GM19351 (cell line): Measurements from ENCODE around the gene TMEM121.
A peak's percentile ranks its signal among the peaks of the same experiment; 100 is the strongest.
"Not testable (repeated sequence)": the region's sequence is repeated elsewhere in the genome, so short reads cannot be mapped to it uniquely, and the experiment has no call there.

Experiments used
- ATAC-seq: cut with Tn5 transposase; IDR thresholded peaks from one replicate; pipeline ENCODE4 v1.9.1; 2021; ENCODE audit warnings: mild to moderate bottlenecking, moderate library complexity; ENCODE audit not compliant: unreplicated experiment

Gene TMEM121

GRCh38 chr14:105567164-105568103 lies 41.1 kb downstream of the TMEM121 start:
- ATAC-seq: not testable (repeated sequence)

GRCh38 chr14:105568140-105568843 lies 41.9 kb downstream of the TMEM121 start:
- ATAC-seq: not testable (repeated sequence)

- no peak for ATAC-seq
Observed at GRCh38 chr14:105568859-105569766, 42.7 kb downstream of the TMEM121 start.

DNA sequence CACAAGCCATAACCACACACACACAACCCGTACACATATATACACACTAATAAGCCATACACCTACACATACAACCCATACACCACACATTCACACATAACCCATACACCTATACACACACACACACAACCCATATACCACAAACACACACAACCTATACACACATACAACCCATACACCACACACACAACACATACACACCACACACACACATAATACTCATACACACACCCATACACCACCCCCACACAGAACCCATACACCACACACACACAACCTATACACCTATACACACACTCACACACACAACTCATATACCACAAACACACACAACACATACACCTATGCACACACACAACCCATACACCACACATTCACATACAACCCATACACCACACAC lies 44.1 kb downstream of the TMEM121 start:
- no peak for ATAC-seq

DNA sequence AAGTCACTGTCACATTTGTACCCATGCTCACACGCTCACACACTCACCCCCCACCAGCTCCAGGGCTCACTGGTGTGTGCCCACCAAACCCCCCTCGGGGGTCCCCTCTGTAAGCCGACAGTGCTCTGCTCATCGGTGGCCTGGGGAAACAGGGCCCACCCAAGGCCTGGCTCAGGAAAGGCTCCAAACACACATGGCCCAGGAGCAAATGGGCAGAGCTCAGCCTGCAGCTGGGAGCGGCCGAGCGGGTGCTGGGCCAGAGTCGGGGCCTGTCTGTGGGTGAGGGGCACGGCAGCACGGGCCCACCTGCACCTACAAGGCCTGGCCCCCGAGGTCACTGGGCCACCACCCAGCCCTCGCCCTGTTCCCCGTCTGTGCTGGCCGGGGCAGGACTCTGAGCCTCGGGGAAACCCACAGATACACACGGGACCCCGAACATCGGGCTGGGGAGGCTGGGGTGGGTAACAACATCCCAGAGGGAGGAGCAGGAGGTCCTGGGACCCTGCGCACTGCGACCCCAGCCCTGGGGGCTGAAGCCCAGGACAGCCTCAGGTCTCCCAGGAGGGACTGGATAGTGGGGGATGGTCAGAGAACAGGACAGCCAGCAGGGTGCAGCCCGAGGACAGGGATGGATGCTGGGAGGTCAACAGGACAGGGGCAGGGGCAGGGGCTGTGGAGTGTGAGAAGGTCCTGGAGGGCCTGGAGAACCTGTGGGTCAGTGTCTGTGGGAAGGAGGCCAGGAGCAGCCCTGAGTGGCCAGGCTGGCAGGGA lies 45.0 kb downstream of the TMEM121 start:
- ATAC-seq: not testable (repeated sequence)

DNA sequence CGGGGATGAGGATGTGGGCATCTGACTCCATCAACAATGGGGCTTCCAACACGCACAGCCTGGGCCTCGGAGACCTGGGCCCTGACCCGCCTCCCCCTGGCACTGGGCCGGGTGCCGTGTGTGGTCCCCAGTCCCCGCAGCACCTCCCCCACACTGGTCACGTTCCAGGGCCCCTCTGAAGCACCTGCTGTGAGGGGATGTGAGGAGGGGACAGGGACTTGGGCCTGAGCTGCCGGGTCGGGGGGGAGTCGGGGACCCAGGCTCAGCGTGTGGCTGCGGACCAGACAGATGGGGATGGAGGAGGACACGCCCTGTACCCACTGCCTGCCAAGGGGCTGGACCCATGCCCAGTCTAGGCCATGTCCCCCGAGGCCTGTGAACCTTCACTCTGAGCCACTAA lies 45.7 kb downstream of the TMEM121 start:
- ATAC-seq: not testable (repeated sequence)

DNA sequence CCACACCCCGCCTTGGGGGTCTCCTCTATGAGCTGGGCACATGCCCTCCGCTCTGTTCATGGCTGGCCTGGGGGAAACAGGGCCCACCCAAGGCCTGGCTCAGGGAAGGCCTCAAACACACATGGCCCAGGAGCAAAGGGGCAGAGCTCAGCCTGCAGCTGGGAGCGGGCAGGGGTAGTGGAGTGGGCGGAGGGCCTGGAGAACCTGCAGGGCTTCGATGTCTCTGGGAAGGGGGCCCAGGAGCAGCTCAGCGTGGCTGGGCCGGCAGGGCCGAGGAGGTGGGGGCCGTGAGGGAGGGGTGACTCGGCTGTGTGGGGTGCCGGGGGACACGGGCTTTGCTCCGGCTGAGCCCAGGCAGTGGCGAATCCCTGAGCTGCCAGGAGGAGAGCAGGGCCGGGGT lies 47.5 kb downstream of the TMEM121 start:
- not testable (repeated sequence) for ATAC-seq

DNA sequence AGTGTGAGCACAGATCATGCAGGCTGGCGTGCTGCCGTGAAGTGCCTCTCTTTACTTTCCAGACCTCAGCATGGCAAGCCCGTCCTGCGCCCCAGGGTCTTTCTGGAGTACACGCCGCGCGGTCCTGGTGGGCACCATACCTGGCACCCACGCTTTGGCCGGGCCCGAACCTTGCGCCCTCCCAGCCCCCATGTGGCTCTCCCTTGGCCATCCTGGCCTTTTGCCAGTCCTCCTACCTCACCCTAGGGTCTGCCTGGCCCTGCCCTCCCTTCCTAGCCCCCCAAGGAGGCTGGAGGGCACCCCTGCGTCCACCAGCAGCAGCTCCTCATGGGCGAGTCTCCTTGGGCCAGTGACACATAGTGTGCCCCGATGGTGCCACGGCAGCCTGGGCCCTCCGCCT lies 48.0 kb downstream of the TMEM121 start:
- ATAC-seq: peak; percentile 6

DNA sequence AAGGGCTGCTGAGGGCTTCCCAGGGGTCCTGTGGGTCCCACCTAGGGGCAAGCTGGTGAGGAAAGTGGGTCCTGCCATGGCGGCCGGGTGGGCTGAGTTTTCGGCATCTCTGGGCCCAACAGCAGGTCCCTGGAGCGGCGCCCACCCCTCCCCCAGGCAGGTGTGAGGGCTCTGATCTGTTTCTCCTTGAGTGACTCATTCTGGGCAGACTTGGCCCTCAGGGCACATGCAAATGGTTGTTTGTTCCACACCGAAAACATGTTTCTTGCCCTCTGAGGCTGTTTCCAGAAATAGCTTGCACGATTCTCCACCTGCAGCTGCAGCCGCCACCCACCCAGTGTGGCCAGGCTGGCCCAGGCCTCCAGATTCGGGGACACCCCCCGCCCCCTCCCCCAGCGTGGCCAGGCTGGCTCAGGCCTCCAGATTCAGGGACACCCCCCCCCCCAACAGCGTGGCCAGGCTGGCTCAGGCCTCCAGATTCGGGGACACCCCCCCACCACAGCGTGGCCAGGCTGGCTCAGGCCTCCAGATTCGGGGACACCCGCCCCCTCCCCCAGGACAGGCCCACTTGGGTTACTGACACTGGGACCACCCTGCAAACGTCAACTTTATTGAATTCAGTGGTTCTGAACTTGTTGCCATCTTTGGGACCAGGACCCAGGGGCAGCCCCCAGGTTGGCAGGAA lies 48.8 kb downstream of the TMEM121 start:
- peak; percentile 68 for ATAC-seq

GRCh38 chr14:105576525-105577088 lies 50.2 kb downstream of the TMEM121 start:
- no peak for ATAC-seq

- no peak for ATAC-seq
Observed at GRCh38 chr14:105577314-105577861, 51.0 kb downstream of the TMEM121 start.

DNA sequence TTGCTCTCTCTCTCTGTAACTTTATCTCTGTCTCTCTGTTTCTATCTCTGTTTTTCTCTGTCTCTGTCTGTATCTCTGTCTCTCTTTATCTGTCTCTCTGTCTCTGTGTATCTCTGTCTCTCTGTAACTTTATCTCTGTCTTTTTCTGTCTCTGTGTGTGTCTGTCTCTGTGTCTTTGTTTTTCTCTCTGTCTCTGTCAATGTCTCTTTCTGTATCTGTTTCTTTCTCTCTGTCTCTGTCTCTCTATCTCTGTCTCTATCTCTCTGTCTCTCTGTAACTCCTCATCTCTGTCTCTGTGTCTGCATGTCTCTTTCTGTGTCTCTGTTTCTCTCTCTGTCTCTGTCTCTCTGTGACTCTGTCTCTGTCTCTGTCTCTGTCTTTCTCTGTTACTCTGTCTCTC lies 51.7 kb downstream of the TMEM121 start:
- ATAC-seq: no peak

GRCh38 chr14:105579221-105579620 lies 52.8 kb downstream of the TMEM121 start:
- not testable (repeated sequence) for ATAC-seq
